ENCODE results near the gene AVP.
"Not testable (repeated sequence)": the region's sequence is repeated elsewhere in the genome, so short reads cannot be mapped to it uniquely, and the experiment has no call there.

AVP gene

GRCh38 chr20:3082955-3083952, 1.3 kb downstream of the AVP start:
- DNase-seq = no peak

DNA sequence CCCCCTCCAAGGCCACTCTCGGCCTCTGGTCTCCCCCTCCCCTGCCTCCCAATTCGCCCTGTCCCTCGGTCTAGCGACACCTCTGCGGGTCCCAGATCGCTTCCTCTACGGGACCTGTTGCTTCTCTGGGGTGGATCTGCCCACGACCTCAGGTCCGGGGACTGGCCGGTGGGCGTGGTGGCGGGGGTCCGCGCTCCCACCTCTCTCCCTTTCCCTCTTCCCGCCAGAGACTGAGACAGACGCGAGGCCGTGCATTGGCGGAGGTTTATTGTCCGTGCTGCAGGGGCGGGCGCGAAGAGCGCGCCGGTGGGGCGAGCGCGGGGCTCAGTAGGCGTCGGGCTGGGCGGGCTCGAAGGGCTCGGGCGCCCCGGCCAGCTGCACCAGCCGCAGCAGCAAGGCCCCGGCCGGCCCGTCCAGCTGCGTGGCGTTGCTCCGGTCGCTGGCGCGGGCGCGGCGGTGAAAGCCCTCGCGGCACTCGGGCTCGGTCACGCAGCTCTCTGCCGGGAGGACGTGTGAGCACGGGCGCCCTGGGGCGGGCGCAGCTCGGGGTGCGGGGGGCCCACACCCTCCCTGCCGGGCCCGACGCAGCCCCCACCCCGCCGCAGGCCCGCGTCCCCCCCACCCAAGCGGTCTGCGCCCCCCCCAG, 2.1 kb downstream of the AVP start:
- DNase-seq = no peak

GRCh38 chr20:3081641-3082040, 2.9 kb downstream of the AVP start:
- DNase-seq = no peak

- no peak for DNase-seq
These were observed 3.6 kb downstream of the AVP start for GRCh38 chr20:3080939-3081388.

DNA sequence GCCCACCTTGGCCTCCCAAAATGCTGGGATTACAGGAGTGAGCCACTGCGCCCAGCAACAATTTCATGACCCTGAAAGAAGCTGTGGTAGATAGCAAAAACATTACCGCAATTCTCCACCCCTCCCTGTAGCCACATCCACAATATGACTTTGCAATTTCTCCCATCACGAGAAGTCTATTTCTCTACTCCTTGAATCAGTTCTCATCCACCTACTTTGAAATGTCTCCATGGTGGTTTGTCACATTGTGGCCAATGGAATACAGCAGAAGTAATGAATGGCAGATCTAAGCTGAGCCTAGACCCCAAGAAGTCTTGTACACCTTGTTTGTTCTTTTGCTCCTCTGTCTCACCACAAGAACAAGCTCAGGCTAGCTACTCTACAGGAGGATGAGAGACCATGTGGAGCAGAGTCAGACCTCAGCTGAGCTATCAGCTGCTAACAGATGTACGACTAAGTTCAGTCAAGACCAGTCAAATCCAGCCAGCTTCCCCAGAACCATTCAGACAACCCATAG, 6.8 kb downstream of the AVP start:
- DNase-seq = no peak

- not testable (repeated sequence) for DNase-seq
These were observed 9.2 kb downstream of the AVP start for GRCh38 chr20:3075315-3075714.

DNA sequence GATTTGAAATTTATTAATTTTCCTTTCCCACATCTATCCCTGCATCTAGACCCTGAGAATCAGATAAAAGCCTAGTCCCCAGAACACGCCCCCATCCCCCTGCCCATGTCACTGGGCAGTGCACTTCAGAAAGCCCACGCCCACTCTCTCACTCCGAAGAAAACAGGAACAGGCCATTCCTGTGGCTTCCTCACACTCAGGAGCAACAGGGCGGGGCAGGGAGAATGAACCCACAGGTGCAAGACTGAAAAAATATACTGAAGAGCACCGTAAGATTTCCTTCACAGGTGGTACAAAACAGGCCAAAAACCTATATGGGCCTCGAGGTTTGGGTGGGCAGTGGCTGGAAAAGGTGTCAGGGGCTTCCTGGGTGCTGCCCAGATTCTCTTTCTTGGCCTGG, 9.7 kb downstream of the AVP start:
- DNase-seq = no peak

GRCh38 chr20:3073251-3073643, 11.3 kb downstream of the AVP start:
- not testable (repeated sequence) for DNase-seq

GRCh38 chr20:3072530-3073250, 11.8 kb downstream of the AVP start:
- no peak for DNase-seq

- peak; percentile 70 for DNase-seq
These were observed 12.7 kb downstream of the AVP start, which contains the start of gene OXT for GRCh38 chr20:3071610-3072529. TSS of gene OXT (plus strand) at chr20:3071620. CDS start at chr20:3071656, 36 bp downstream.

DNA sequence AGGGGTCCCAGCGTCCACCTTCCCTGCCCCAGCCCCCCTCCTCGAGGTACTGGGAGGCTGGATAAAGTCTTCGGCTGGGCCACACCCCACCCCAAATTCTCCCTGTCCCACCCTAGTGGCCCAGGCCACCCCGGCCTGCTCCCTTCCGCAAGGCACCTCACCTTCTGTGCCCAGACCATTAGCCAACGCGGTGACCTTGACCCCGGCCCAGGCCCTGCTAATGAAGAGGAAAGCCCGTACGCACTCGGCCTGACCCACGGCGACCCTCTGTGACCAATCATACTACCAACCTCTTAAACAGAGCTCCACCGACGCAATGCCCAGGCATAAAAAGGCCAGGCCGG, 13.3 kb downstream of the AVP start:
- no peak for DNase-seq

DNA sequence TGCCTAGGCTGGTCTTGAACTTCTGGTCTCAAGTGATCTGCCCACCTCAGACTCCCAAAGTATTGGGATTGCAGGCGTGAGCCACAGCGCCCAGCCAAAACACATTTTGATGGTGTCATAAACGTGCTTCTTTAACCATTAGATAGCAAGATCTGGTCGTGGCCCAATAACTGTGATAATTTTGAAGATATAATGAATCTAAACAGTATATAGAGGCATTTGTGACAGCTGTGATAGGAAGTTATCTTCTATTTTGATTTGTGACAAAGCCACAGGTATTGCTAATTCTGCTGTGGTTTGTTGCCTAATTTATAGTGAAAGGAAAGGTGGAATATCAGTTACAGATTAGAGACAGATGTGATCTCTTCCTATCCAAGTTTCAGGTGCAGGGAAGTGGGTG, 13.8 kb downstream of the AVP start:
- no peak for DNase-seq

- no peak for DNase-seq
These were observed 15.3 kb downstream of the AVP start for GRCh38 chr20:3068986-3069900.

DNA sequence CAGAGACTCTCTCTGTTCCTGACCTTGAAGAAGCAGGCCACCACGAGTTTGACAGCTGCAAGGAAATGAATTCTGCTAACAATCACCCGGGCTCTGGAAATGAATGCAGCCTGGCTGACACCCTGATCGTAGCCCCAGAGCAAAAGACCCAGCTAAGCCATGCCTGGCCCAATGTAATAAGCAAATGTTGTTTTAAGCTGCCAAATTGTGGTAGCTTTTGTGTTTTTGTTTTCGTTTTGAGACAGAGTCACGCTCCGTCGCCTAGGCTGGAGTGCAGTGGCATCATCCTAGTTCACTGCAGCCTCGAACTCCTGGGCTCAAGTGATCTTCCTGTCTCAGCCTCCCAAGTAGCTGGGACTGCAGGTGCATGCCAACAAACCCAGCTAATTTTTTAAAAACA, 16.4 kb downstream of the AVP start:
- no peak for DNase-seq

DNA sequence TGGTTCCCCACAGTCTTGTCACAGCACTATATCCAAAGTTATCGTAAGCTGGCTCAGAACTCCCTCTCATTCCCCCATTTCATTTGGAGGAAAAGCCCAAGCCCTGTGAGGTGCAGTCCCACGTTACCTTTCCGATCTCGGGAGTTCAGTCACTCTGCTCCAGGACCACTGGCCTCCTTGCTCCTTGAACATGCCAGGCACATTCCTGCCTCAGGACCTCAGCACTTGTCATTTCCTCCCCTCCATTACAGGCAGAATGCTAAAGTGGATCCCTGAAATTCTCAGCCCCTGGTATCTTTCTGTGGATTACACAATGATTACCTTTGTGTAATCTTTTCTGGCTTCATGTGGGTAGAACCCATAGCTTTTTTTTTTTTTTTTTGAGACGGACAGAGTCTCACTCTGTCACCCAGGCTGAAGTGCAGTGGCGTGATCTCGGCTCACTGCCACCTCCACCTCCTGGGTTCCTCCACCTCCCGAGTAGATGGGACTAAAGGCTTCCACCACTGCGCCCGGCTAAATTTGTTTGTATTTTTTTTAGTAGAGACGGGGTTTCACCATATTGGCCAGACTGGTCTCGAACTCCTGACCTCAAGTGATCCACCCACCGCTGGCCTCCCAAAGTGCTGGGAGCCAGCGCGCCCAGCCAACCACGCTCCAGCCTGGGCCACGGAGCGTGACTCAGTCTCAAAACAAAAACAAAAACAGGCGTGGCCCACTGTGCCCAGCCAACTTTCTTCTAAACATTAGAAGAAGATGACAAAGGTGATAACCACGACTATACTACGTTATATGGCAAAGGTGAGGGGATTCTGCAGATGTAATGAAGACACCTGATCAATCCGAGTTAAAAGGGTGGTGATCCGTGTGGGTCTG, 17.1 kb downstream of the AVP start:
- DNase-seq = no peak

GRCh38 chr20:3064119-3064518, 20.4 kb downstream of the AVP start:
- not testable (repeated sequence) for DNase-seq

DNA sequence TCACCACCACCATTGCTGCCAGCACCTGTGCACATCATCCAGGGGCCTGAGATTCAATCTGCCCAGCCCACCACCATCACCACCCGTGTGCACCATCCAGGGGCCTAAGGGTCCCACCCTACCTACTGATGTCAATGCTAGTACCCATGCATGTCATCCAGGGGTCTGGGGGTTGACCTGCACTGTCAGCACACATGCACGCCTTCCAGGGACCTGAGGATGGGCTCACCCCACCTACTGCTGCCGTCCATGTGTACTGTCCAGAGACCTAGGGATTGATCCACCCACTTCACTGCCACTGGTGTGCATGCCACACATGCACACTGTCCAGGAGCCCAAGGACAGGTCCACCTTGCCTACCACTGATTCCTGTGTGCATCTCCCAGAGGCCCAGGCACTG, 25.0 kb downstream of the AVP start:
- no peak for DNase-seq

DNA sequence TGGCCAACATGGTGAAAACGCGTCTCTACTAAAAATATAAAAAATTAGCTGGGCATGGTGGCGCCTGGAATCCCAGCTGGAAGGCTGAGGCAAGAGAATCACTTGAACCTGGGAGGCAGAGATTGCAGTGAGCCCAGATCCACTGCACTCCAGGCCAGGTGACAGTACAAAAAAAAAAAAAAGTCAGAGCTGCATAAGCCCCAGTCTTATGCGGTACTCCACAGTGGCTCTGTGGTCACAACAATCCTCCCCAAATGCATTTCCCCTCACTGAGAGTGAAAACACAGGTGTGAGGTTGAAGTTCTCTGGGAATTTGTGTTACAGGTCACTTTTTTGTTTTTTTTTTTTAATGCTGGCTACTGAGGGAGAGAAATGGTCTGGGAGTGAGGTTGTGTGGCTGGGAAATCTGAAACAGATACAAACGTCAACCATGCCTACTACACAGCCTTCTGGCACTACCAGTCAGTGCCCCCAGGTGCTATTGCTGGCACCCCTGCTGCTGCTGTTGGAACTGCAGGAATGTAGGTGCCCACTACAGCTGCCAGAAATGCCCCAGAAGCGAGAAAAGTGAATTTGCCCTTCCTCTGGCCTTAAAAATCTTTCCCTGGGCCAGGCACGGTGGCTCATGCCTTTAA, 33.0 kb downstream of the AVP start:
- no peak for DNase-seq
